Natural killer cell (primary cell): ENCODE measurements around the gene BACH1. TPM values are rescaled to one million over a fixed set of nuclear protein-coding genes. Genes with fewer than 3 reads are reported as not detected.

Source experiments
- ATAC-seq, 3 donors: fragments of 150-1000 bp in 2 of 3; fragments of 200-7000 bp in 1 of 3; cut with Tn5 transposase; 1 replicate in 1 of 3; 2 replicates in 2 of 3; pipeline ENCODE4 v1.10.0; 2021; ENCODE audit warnings: mild to moderate bottlenecking in 2 of 3, moderate library complexity in 2 of 3
- DNase-seq, 2 donors: peaks; one replicate each; pipeline versions ENCODE4 v3.0.0 to v3.0.0-alpha.2; 2013 to 2021; ENCODE audit warnings: mixed read lengths in 1 of 2
- H3K27ac ChIP-seq: one replicate; pipeline ENCODE4 v1.5.1; 2013; ENCODE audit warnings: mild to moderate bottlenecking, low read length
- H3K27me3 ChIP-seq: one replicate; pipeline ENCODE4 v1.6.1; 2013; ENCODE audit warnings: low read length; ENCODE audit not compliant: control insufficient read depth, insufficient read depth
- H3K36me3 ChIP-seq: one replicate; pipeline ENCODE4 v1.6.1; 2013; ENCODE audit warnings: low read length; ENCODE audit not compliant: control insufficient read depth, insufficient read depth
- H3K4me1 ChIP-seq: one replicate; pipeline ENCODE4 v1.6.1; 2013; ENCODE audit warnings: low read length; ENCODE audit not compliant: control insufficient read depth, insufficient read depth
- H3K4me3 ChIP-seq: one replicate; pipeline ENCODE4 v1.5.1; 2013; ENCODE audit warnings: low read length
- H3K9me3 ChIP-seq: one replicate; pipeline ENCODE4 v1.6.1; 2013; ENCODE audit warnings: low read length; ENCODE audit not compliant: control insufficient read depth, insufficient read depth
- H3K27ac Mint-ChIP-seq, 2 donors: one replicate each; pipeline ENCODE4 v1.8.0; 2022; ENCODE audit warnings: mild to moderate bottlenecking in 2 of 2, mixed read lengths in 2 of 2, moderate library complexity in 1 of 2
- H3K27me3 Mint-ChIP-seq, 2 donors: one replicate each; pipeline ENCODE4 v1.8.0; 2022; ENCODE audit warnings: low read depth in 2 of 2, mixed read lengths in 2 of 2
- H3K36me3 Mint-ChIP-seq: one replicate; pipeline ENCODE4 v1.8.0; 2022; ENCODE audit warnings: mixed read lengths
- H3K4me1 Mint-ChIP-seq, 2 donors: one replicate each; pipeline ENCODE4 v1.8.0; 2022; ENCODE audit warnings: mixed read lengths in 2 of 2
- H3K4me3 Mint-ChIP-seq: one replicate; pipeline ENCODE4 v1.8.0; 2022; ENCODE audit warnings: mild to moderate bottlenecking, moderate library complexity, mixed read lengths
- H3K9me3 Mint-ChIP-seq, 2 donors: one replicate each; pipeline ENCODE4 v1.8.0; 2022; ENCODE audit warnings: mixed read lengths in 2 of 2
- WGBS: methylation state at CpG from one replicate; pipeline ENCODE4 v1.1.7; 2013; ENCODE audit warnings: missing lambda C conversion rate; ENCODE audit not compliant: insufficient coverage; 5-methylcytosine and 5-hydroxymethylcytosine counted together
- intact Hi-C: fragments of 100-400 bp; cut with micrococcal nuclease; formaldehyde crosslinking; loops from one replicate; pipeline ENCODE4 v1.14.2; 2022
- total RNA-seq, 4 donors: library from RNA; stranded (reverse); fragments of 120-200 nt in 1 of 4; gene quantifications; one replicate each; pipeline versions ENCODE4 v1.2.3 to v1.2.4, GENCODE V29; 2013 to 2022
- TF ChIP-seq, protein P1 (sequence below): fragments of 200-600 bp; IDR thresholded peaks from one replicate; pipeline ENCODE4 v1.8.0; 2022; ENCODE audit warnings: antibody characterized with exemption

Gene BACH1
- total RNA-seq, 3 donors from 2014 or later (not counting 1 experiment from before 2014, with no cell fraction given), result 74.2 to 111 (median 86.3) TPM

DNA sequence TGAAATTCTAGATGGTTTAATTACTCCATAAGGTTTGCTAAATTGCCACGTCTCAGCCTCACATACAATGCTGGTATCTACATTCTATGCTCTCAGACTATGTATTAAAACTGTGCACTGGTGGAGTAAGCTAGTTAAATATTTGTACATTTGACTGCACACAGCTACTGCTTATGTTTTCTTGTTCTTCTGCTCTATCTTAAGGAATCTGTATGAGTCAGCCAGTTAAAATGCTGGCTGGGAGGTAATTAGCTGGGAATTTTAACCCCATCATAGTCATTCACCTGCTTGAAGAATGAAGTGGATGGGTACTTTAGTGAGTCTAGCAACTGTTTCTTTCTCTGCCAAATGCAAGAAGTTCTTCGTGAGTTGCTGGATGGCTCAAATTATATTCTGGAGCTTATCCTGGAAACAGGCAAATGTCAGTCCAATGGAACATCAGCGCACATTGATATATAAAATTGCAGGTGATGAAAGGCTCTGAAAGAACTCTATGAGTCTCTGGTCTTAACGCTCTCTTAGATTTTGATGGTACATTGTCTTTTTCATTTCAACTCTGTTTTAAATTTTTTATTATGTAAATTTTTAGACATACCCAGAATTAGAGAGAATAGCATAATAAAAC is 83.4 kb downstream of the BACH1 start:
- no peak overlapping the region for H3K27ac Mint-ChIP-seq
- H3K36me3 Mint-ChIP-seq, result no peaks in the 10 kb centered on the region
- H3K27me3 ChIP-seq, result no peaks in the 10 kb centered on the region
- TF ChIP-seq, protein P1, sequence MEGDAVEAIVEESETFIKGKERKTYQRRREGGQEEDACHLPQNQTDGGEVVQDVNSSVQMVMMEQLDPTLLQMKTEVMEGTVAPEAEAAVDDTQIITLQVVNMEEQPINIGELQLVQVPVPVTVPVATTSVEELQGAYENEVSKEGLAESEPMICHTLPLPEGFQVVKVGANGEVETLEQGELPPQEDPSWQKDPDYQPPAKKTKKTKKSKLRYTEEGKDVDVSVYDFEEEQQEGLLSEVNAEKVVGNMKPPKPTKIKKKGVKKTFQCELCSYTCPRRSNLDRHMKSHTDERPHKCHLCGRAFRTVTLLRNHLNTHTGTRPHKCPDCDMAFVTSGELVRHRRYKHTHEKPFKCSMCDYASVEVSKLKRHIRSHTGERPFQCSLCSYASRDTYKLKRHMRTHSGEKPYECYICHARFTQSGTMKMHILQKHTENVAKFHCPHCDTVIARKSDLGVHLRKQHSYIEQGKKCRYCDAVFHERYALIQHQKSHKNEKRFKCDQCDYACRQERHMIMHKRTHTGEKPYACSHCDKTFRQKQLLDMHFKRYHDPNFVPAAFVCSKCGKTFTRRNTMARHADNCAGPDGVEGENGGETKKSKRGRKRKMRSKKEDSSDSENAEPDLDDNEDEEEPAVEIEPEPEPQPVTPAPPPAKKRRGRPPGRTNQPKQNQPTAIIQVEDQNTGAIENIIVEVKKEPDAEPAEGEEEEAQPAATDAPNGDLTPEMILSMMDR, result no peak
- DNase-seq (no peak), ATAC-seq (no peak)
- no peaks in the 10 kb centered on the region for H3K27me3 Mint-ChIP-seq
- no peaks in the 10 kb centered on the region for H3K4me1 ChIP-seq
- peaks cover under 1% of the 10 kb centered on the region in 2 donors for H3K4me1 Mint-ChIP-seq
- no peaks in the 10 kb centered on the region for H3K9me3 ChIP-seq
- no peak overlapping the region for H3K4me3 Mint-ChIP-seq
- intact Hi-C loops, result no loop called here
- no peaks in the 10 kb centered on the region for H3K9me3 Mint-ChIP-seq
- H3K4me3 ChIP-seq, result no peak overlapping the region
- no peaks in the 10 kb centered on the region for H3K36me3 ChIP-seq
- H3K27ac ChIP-seq, result no peak overlapping the region
- 74% methylated on average over 3 of the region's 4 CpGs for WGBS

DNA sequence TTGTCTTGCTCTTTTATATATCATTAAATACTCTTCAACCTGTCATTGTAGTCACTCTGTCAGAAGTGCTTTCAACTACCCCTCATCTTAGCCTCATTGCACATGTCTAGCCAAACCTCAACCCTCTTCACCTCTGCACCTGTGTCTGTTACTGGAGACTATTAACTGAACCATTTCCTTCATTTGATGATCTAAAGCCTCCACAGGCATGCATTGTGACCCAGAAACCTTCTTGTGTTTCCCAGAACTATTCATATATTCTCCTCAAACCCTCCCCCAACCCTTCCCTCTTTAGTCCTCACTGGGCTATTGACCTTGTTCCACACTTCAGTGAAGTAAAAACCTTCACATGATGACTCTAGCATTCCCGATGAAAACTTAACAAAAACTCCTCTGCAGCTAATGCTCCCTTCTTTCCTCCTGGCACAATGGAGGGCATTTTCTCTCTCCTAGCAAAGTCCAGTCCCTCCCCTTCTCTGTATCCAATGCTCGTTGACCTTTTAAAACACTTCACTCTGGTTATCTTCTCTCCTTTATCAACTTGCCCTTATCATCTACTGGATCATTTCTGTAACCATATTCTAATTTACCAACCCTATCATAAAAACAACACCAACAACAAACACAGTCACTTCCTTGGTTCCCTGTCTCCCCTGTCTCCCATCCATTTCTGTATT is 86.1 kb downstream of the BACH1 start:
- H3K9me3 ChIP-seq, result no peaks in the 10 kb centered on the region
- no peak overlapping the region for H3K4me3 ChIP-seq
- H3K4me1 Mint-ChIP-seq, result no peaks in the 10 kb centered on the region
- H3K9me3 Mint-ChIP-seq, result no peaks in the 10 kb centered on the region
- H3K36me3 ChIP-seq, result no peaks in the 10 kb centered on the region
- H3K27me3 ChIP-seq, result no peaks in the 10 kb centered on the region
- no peak overlapping the region for H3K27ac Mint-ChIP-seq
- H3K36me3 Mint-ChIP-seq, result no peaks in the 10 kb centered on the region
- TF ChIP-seq, protein P1, result no peak
- no peak overlapping the region for H3K4me3 Mint-ChIP-seq
- H3K27me3 Mint-ChIP-seq, result no peaks in the 10 kb centered on the region
- WGBS, result 84% methylated on average over 2 of the region's 2 CpGs
- no peak for DNase-seq
- no peak for ATAC-seq
- intact Hi-C loops, result no loop called here
- H3K27ac ChIP-seq, result no peak overlapping the region
- no peaks in the 10 kb centered on the region for H3K4me1 ChIP-seq

DNA sequence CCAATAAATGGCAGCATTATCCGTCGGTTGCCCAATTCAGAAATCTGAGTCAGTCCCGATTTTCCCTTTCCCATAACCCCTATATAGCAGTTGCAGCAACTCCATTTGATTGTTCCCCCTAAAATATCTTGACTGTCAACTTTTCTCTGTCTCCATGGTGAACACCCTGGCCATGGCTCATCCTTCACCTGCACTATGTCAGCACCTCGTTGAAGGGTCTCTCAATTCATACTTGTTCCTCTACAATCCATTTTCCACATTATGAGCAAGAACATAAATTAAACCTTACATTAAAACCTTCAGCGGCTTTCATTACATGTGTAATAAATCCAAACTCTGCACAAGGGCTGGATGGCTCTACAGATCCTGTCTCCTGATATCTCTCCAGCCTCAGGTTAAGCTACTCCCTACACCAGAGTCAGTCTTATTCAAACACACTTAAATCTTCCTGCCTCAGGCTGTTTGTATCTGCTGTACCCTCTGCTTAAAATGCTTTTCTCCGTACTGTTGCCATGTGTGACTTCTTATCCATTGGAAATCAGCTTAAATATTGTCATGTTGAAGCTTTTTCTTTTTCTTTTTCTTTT is 87.3 kb downstream of the BACH1 start:
- H3K27me3 Mint-ChIP-seq, result no peaks in the 10 kb centered on the region
- no peaks in the 10 kb centered on the region for H3K9me3 Mint-ChIP-seq
- Histone ChIP-seq H3K27ac (no peak overlapping the region), H3K4me1 (no peaks in the 10 kb centered on the region), H3K36me3 (no peaks in the 10 kb centered on the region), H3K4me3 (no peak overlapping the region), H3K9me3 (no peaks in the 10 kb centered on the region), H3K27me3 (no peaks in the 10 kb centered on the region)
- H3K4me1 Mint-ChIP-seq, result no peaks in the 10 kb centered on the region
- WGBS, result 91% methylated on average over 5 of the region's 6 CpGs
- H3K36me3 Mint-ChIP-seq, result no peaks in the 10 kb centered on the region
- H3K27ac Mint-ChIP-seq, result no peak overlapping the region
- DNase-seq, result no peak
- intact Hi-C loops, result no loop called here
- TF ChIP-seq, protein P1, result no peak
- ATAC-seq, result no peak
- no peak overlapping the region for H3K4me3 Mint-ChIP-seq
